Superior temporal gyrus (tissue), 1 donor: ENCODE data around the gene LRR1.
"Not testable (repeated sequence)": the region's sequence is repeated elsewhere in the genome, so short reads cannot be mapped to it uniquely, and the experiment has no call there.

Experiments used
- DNase-seq: peaks from one replicate; pipeline ENCODE4 v3.0.0-alpha.2; 2016; ENCODE audit errors: extremely low spot score

LRR1 gene, protein sequence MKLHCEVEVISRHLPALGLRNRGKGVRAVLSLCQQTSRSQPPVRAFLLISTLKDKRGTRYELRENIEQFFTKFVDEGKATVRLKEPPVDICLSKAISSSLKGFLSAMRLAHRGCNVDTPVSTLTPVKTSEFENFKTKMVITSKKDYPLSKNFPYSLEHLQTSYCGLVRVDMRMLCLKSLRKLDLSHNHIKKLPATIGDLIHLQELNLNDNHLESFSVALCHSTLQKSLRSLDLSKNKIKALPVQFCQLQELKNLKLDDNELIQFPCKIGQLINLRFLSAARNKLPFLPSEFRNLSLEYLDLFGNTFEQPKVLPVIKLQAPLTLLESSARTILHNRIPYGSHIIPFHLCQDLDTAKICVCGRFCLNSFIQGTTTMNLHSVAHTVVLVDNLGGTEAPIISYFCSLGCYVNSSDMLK

DNA sequence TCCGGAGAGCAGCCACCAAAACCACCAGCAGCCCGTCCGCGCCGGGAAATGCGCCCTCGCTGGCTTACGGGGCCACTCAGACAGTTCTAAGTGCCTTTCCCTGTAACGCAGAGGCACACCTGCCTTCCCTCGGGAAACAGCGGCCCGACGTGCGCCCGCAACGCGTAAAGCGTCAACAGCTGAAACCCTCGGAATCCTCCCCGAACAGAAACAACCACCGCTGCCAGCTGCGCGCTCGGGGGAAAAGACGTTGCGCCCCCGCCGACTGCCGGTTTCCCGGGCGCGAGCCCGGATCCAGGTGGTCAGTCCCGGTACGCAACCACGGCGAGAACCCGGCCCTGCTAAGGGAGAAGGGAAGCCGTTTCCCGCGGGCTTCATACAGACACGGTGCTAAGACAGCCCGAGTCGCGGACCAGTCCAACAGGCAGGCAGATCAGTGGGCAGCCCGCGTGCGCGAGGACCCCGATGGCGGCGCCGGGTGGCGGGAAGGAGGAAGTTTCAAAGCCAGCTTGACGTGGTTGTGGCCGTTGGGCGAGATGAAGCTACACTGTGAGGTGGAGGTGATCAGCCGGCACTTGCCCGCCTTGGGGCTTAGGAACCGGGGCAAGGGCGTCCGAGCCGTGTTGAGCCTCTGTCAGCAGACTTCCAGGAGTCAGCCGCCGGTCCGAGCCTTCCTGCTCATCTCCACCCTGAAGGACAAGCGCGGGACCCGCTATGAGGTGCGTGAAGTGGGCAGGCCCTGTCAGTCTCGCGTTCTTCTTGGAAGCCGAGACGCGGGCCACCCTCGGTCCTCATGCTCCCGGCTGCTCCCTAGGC is at the start of gene LRR1:
LRR1 (plus strand) TSS at position 456 of the 816 bp plus-strand sequence; CDS start at position 537, 81 bp downstream.
- DNase-seq = peak; percentile 78

DNA sequence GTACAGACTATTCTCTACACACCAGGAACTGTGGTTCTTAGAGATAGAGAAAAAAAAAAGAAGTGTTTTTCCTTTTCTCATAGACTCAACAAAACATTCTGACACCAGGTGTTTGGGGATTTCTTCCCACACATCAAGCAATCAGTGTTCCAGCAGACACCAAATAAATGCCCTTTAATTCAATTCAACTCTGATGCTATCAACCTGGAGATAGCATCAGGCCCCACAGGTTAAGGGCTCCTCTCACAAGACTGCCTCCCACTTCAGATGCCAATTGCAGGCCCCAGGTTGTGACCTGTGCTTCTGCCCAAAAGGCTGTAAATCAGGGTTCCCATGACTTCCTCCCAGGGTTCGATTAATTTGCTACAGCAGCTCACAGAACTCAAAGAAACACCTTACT is 49.3 kb upstream of the LRR1 start:
- no peak for DNase-seq

DNA sequence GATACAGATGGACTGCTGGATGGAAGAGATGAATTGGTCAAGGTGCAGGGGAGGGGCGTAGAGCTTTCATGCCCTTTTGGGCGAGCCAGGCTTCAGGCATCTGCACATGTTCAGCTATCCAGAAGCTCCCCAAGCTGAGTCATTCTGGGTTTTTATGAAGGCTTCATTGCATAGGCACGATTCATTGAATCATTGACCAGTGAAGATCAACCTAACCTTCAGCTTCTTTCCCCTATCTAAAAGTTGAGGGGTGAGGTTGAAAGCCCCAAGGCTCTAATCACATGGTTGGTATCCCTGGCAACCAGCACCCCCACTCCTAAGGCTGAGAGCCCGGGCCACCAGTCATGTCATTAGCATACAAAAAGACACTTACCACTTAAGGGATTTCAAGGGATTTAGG is 48.9 kb upstream of the LRR1 start:
- no peak for DNase-seq

DNA sequence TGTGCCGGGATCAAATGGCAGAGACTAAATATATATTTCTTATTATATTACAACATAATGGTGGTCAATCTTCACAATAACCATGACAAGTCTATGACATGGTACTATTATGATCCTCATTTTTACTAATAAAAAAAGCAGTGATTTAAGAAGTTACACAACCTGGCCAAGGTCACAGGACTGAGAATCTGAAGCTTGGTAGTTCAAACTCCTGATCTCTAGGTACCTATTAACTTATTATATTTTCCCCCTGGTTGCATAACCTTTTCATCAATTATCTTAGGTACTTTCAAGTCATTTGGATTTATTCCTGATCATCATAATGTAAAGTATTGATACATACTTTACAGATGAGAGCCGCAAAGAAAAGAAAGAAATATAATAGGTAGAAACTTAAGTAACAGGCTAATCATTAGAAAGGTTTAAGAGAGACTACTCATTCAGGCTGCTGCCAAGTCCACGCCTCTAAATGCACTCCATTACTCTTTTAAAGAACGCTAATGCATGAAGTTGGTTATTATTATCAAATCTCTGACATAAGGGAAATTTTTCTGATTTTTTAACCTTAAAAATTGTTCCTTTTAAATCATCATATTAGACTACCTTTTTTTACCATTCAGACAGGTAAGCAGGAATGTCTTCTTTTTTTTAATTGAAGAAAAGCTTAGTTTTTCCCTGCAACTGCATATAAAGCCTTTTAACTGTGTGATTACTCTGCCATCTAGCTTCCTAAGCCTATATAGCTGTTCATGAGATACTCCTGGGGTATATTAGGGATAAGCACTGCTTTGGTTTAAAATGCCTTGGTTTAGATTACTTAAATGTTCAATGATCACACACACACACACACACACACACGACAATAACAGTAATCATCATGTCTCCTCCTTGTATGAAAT is 48.2 kb upstream of the LRR1 start:
- DNase-seq = peak; percentile 30

DNA sequence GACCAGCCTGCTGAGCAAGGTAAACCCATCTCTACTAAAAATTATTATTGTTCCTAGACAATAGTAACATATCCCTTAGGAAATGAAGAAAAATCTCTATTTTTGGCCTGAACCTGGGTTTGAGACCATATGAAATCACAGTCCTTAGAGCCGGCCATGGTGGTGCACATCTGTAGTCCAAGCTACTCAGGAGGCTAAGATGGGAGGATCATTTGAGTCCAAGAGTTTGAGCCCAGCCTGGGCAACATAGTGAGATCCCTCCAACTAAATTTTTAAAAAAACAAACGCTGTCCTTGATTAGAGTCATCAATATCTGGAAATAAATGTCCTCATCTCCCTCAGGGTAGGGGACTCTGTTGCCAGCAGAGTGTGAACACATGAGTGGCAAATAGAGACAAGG is 47.2 kb upstream of the LRR1 start:
- no peak for DNase-seq

DNA sequence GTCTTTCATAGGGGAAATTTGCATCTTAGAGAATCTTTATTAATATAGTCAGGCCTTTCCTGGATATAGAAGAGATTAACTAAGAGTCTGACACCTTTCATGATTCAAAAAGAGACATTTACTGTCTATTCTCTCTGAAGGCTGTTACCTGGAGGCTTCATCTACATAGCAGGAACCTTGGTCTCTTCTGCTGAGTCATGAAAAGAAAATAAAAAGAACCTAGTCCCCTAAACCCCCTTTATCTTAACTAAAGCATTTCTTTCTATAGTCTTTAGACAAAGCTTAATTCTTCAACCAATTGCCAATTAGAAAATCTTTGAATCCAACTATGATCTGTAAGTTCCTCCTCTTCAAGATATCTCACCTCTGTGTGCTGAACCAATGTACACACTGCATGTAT is 45.6 kb upstream of the LRR1 start:
- DNase-seq = no peak

DNA sequence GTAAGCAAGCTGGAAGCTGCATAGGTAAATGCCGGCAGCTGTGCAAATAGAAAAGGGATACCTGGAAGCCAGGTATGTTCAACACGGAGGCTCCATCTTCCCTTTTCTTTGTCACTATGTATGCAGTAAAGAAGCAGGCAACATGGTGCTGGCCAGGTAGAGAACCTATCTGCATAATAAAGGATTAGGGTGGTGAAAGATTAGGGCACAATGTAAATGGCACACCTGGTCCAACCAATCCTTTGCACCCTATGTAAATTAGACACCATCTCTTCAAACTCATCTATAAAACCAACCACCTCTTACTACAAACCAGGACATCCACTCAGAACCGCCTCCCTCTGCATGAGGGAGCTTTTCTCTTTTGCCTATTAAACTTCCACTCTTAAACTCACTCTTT is 44.8 kb upstream of the LRR1 start:
- no peak for DNase-seq

DNA sequence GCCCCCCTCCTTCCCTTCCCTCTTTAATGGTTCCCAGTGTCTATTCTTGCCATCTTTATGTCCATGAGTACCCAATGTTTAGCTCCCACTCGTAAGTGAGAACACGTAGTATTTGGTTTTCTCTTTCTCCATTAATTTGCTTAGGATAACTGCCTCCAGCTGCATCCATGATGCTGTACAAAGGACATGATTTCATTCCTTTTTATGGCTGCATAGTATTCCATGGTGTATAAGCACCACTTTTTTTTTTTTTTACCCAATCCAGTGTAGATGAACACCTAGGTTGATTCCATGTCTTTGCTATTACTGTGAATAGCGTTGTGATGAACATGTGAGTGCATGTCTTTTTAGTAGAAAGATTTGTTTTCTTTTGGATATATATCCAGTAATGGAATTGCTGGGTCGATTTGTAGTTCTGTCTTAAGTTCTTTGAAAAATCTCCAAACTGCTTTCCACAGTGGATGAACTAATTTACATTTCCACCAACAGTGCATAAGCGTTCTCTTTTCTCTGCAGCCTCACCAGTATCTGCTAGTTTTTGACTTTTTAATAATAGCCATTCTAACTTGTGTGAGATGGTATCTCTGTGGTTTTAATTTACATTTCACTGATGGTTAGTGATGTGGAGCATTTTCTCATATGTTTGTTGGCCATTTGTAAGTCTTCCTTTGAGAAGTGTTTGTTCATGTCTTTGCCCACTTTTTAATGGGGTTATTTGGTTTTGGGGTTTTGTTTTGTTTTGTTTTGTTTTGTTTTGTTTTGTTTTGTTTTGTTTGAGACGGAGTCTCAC is 38.6 kb upstream of the LRR1 start:
- no peak for DNase-seq

DNA sequence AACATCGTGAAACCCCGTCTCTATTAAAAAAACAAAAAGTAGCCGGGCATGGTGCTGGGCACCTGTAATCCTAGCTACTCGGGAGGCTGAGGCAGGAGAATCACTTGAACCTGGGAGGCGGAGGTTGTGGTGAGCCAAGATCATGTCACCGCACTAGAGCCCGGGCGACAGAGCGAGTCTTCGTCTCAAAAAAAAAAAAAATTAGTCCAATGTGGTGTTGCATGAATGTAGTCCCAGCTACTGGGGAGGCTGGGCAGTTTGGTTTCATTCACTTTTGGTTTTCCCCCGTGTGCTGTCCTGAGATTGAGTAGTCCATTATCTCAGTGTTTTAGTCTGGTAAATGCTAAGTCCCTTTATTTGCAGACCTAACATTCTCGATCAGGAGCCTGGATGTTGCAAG is 32.0 kb upstream of the LRR1 start:
- no peak for DNase-seq

DNA sequence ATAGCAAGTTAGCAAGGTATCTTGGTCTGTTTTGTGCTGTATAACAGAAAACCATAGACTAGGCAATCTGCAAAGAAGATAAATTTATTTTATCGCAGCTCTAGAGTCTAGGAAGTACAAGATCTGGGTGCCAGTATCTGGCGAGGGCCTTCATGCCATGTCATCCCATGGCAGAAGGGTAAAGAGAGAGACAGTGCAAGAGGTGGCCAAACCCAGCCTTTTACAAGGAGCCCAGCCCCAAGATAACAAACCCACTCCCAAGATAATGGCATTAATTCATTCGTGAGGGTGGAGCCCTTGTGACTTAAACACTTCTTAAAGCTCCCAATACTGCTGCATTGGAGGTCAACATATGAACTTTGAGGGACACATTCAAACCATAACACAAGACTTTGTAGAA is 29.5 kb upstream of the LRR1 start:
- no peak for DNase-seq

DNA sequence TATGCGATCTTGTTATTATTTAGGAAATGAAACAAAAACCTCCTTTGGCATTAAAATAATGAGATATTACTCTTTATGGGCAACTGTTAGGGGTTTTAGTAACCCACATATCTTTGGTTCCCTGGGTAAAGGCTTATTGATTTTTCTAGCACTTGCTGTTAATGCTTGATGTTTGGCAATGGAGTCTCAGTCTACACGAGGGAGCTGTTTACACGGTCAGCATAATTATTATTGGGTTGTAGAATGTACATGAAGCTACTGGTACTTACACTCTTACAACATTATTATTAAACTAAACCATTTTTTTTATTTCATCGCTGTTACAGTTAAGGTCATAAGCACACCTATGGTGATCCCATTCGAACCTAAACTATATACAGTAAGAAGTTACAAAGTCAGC is 24.7 kb upstream of the LRR1 start:
- no peak for DNase-seq

DNA sequence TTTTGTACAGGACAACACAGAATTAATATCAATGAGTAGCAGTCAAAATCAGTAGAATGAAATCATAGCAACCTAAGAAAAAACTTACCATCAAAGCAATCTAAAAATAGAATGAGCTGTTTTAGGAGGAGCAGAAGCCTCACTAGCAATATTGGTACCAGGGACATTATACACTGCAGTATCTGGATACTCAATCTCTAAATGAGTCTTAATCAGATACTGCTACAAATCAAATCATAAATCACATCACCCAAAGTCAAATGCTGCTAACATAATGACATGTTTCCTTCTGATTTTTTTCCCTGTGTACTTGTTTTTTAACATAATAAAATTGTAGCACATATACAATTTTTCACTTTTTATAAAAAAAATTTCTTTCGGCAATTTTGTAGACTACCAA is 20.6 kb upstream of the LRR1 start:
- no peak for DNase-seq

DNA sequence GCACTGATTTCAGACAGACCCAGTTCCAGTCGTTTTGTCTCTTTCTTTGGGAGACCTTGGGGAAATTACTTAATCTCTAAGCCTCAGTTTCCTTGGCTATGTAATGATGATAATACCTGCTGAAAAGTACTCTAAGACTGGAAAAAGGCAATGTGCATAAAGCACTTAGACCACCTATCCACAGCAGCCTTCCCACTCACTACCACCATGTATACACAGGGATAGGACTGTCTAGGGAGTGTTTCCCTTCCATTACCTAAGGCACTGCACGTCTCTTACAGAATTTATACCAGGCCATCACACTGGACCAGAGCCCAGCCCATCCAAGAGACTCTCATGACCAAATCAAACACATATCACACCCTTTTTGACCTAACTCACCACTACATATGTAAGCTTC is 18.9 kb upstream of the LRR1 start:
- DNase-seq = no peak

DNA sequence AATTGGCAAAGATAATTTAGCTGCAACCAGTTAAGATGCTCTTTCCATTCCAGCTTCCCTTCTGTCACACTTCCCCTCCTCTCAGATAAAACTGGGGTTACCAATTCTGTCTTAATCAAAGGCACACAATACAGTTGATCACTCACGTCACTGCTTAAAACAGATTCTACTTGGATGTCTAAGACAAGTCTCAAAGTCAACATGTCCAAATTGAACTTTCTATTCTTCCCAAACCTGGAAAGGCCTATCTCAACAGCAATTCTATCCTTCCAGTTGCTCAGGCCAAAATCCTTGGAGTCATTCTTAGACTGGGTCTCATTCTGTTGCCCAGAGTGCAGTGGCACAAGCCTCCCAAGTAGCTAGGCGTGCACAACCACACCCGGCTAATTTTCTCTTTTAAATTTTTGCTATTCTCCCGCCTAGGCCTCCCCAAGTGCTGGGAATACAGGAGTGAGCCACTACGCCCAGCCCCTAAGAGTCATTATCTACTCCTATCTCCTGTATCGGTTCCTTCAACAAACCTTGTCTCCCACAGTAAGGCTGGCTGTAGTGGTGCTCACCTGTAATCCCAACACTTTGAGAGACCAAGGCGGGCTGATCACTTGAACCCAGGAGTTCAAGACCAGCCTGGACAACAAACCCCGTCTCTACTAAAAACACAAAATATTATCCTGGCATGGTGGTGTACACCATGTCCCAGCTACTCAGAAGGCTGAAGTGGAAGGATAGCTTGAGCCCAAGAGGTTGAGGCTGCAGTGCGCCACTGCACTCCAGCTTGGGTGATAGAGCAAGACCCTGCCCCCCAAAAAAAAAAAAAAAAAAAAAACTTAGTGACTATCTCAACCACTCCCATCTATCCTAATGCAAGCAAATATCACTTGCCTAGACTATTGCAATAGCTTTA is 17.3 kb upstream of the LRR1 start:
- DNase-seq = no peak

DNA sequence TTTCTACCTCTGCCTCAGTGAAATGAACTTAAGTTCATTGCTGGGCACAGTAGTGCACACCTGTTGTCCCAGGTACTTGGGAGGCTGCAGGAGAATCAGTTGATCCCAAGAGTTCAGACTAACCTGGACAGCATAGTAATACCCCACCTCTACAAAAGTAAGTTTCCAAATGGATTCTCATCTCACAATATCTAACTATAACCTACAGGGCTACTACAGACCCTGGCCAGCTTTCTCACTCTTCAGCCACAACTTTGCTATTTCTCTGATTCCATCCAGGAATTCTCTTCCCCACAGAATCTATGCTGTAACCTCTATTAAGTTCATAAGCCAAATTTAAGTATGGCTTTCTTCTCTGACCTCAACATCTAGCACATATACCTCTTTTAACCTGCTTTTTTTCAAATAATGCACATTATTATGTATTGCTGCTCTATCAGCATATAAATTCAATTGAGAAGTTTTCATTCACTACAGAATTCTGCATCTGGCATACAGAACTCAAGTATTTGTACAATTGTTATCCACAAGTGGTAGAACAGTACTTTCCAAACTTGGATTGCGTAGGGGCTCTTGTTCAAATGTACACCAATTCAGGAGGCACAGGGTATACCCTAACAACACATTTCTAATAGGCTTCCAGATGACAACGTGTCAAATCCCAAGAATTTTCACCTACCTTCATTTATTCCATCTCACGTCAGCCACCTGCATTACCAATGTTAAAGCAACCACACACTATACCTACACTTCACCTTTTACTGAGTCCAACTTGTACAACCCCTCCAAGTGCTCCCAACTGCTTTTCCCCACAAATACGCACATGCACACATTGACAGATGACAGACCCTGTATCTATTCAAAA is 16.4 kb upstream of the LRR1 start:
- DNase-seq = no peak

DNA sequence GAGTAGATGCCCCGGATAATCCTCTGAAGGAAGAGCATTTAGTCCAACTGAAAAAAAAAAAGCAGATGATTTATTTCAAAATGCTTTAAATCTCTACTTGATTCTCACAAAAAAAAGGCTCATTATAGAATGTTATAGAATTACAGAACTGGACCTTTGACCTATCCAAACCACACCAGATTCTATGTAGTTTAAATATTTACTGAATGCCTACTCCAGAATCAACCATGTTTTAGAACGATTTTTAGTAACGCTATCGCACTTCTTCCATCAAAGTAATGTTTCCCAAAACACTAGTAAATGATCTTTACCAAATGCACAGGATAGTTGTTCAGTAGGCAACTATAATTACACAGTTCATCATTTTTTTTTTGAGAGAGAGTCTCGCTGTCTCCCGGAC is 15.1 kb upstream of the LRR1 start:
- DNase-seq = no peak

DNA sequence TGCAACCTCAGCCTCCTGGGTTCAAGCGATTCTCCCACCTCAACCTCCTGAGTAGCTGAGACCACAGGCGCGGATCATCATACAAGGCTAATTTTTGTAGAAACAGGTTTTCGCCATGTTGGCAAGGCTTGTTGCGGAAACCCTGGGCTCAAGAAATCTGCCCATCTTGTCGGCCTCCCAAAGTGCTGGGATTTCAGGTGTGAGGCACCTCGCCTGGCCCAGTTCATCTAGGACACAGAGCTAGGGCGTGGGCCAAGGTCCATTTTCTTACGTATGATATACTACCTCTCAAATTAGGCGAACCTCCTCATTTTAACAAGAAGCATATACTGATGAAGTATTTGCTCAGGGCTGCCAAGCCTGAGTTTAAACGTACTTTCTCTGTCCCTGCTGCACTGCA is 14.7 kb upstream of the LRR1 start:
- DNase-seq = no peak

DNA sequence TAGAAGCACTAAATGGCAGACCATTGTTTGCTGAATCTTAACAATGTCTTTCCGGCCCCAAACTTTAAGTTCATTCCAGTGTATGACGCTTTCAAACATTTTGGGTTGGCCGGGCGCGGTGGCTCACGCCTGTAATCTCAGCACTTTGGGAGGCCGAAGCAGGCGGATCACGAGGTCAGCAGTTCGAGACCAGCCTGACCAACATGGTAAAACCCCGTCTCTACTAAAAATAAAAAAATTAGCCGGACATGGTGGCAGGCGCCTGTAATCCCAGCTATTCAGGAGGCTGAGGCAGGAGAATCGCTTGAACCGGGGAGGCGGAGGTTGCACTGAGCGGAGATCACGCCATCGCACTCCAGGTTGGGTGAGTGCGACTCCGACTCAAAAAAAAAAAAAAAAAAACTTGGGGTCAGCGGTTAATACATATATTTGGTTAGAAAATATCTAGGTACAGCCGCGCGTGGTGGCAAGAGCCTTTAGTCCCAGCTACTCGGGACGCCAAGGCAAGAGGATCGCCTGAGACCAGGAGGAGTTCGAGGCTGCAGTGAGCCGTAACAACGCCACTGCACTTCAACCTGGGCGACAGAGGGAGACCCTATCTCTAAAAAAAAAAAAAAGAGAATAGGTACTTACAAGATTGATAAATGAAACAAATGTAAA is 13.6 kb upstream of the LRR1 start:
- not testable (repeated sequence) for DNase-seq
